ENCODE data around the gene ACTN1.
A peak's percentile ranks its signal among the peaks of the same experiment; 100 is the strongest.

Gene ACTN1

DNA sequence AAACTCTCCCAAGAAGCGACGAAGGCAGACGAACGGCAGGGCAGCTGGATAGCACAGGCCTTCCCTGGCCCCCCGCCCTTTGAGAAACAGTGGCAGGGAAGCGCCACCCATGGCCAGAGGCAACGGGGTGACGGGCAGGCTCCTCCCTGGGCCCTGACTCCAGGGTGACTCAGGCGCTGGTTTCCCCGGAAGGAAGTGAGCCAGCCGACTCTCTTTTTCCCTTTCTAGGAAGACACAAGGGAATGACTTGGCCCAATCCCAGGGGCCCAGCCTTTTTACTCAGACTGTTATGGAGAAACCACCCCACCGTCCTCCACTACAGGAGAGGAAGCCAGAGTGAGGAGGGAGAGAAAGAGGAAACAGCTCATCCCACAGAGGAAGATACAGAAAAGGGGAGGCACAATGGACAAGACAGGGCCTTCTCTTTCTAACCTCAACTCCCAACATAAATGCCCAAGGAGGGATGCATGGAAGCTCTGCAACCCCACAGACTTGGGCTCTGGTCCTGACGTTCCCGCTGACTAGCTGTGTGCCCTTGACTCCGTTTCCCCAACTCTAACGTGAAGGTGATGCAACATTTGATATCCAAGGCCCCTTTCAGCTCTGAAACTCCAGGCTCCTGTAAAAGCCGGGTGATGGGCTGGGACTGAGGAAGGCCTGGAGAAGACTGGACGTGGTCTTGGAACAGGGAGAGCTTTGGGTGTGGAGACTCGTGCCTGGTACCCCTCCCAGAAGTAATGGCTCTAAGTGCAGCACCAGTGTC is 27.9 kb downstream of the ACTN1 start:
- peak; percentile 96 for DNase-seq (ENCODE audit: low read depth)

DNA sequence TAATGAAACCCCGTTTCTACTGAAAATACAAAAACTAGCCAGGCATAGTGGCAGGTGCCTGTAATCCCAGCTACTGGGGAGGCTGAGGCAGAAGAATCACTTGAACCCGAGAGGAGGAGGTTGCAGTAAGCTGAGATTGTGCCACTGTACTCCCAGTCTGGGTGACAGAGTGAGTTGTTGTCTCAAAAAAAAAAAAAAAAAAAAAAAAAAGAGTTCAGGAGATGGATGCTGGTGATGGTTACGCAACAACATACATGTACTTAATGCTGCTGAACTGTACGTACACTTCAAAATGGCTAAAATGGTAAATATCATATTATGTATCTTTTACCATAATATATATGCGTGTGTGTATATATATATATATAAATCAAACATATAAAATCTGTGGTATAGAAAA is 29.0 kb downstream of the ACTN1 start:
- DNase-seq (ENCODE audit: low read depth): peak; percentile 80

DNA sequence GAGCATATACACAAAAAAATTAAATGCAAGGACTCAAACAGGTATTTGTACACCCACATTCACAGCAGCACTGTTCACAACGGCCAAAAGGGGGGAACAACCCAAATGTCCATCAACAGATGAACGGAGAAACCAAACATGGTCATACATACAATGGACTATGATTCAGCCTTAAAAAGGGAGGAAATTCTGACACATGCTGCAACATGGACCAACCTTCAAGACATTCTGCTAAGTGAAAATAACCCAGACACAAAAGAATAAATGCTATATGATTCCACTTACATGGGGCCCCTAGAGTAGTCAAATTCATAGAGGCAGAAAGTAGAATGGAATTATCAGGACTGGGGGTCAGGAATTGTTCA is 29.5 kb downstream of the ACTN1 start:
- no peak for DNase-seq (ENCODE audit: low read depth)

DNA sequence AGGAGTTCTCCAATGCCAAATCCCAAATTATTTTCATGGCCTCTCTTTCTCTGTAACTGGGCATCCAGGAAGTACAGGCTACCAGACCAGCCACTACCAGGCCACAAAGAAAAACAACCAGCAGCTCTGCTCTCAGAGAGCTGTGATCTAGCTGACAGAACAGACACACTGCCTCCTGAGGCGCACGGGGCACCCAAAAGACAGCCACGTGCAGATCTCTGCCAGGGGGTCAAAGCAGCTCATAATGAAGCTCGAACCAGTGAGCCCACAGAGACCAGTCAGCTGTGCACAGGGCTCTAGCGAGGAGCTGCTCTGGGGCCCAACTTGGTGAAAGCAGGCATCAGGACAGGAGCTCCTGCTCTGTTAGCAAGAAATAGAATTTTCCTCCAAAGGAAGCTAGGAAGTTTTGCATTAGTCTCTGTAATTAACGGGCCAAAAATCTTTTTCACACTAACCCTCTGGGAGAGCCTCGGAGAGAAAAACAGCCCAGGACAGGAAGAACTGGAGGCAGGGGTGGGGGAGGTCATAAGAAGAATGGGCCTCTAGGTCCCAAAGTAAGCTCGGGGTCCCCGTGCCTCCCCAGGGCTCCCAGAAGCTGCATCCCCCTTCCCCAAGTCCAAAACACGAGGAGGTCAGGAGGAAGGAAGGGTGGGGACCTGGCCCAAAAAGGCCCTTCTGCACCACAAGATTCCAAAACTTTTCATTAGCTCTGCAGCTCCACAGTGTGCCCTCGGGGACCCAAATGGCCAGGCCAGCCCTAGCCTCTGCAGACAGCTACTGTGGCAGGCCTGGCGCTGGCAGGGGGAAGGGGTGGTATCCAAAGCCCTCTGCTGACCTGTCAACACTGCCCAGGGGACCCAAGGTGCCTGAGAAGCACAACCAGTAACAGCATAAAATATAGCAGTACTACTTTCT is 30.2 kb downstream of the ACTN1 start:
- DNase-seq (ENCODE audit: low read depth): no peak

DNA sequence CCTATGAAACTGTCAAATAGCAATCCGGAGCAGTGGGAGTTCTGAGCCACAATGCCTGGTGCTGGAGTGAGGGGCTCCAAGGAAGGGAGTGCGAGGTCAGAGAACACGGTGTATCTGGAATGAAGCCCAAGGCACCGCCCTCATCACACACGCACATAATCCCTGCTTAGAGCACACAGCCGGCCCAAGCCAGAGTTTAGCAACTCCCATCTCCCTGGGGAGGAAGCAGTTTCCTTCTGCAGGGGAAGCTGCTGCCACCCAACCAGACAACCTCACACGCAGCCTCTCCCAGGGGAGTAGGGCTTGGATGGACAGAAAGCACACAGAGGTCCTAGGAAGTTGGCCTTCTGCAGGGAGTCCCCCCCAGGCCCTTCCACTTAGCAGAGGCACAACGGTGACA is 31.3 kb downstream of the ACTN1 start:
- peak; percentile 70 for DNase-seq (ENCODE audit: low read depth)

DNA sequence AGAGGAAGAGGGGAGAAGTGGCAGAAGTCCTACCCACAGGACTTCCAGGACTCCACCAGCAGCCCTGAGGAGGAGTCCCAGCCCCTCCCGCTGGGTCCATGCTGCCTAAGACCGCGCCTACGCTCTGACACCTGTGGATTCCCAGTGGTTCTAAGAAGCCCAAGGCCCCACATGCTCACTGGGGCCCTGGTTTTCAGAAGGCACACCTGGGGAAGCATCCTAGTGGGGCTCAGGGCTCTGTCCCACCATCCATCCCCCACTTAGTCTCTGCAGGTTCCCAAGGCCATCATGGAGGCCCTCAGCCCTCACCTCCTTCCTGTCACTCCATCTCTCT is 32.6 kb downstream of the ACTN1 start:
- DNase-seq (ENCODE audit: low read depth): no peak

DNA sequence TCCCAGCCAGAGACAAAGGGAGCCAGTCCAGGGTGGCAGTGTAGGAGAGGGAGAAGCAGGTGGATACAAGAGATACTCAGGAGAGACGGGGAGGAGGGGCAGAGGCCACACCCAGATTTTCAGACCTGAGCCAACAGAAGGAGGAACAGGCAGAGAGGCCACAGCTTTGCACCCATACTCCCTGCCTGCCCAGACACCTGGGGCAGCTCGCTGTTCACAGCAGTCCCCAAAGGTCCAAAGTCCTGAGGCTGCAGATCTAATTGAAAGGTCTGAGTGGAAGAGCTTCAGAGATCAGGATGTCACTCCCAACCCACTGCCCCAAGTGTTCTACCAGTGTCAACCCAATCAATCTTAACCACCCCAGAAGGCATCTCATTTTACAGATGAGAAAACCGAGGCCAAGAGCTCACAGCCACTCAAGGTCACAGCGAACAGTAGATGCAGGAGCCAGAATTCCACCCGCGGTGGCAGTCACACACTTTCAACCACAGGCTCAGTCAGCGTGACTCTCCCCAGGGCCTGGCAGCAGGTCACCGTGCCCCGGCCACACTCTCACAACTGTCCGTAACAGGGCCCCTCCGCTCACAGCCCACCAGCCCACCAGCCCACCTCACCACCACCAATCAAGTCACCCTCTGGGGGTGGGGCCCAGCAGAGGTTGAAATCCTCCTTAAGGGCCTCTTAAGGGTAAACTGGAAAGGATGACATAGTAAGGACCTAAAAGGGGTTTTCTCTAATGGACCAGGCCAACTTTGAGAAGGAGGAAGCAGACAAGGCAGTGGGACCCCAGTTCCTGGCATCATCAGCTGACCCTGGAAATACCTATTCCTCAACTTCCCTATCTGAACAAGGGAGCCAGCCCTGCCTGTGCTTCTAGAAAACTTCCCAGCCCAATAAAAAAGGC is 33.3 kb downstream of the ACTN1 start:
- no peak for DNase-seq (ENCODE audit: low read depth)

DNA sequence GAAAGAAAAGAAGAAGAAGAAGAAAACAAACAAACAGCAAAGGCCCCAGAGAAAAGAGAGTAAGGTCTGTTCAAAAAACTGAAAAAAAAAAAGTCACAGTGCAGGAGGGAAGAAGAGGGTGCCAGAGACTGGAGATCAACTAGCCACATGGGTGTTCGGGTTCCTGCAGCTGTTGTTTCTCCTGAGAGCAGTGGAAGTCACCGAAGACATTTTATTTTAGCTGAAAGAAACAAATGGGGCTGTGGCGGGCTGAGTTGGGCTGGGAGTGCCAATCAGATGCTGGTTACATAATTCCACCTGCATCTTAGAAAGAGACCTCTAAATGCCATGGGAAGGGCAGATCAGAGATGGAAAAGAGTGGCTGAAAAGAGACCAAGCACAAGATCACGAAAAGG is 33.9 kb downstream of the ACTN1 start:
- DNase-seq (ENCODE audit: low read depth): no peak

DNA sequence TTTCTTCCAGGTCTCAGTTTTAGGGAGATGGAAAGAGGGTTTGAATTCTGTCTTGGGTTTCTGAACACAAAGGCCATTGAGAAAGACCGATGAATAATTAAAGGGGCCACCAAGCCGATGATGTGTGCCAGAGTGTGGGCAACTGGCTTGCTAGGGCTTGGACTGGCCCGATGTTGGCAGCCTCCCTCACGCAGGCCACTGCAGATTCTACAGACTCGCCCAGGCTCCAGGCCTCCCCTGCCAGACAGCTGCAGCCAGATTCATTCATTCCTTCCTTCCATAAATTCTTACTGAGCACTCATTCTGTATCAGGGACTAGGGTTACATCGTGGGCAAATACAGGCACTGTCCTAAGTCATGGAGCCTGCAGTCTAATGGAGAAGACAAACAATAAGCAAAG is 34.9 kb downstream of the ACTN1 start:
- no peak for DNase-seq (ENCODE audit: low read depth)

DNA sequence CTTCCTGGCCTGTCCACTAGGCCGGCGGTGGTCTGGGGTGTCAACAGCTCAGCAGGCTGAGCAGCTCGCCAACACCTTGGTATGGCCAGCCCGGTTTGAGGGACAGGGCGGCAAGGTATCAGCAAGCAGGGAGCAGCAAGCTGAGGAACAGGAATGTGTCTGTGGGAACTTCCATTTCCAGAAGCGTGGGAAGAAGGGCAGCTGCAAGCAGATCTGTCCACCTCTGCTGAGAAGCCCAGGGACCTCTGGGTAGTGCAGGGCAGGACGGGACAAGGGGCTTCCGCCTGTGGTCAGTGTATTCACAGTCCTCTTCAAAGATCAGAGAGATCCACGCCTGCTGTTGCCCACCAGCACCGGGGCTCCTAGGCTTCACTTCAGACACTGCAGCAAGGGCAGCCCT is 36.0 kb downstream of the ACTN1 start:
- no peak for DNase-seq (ENCODE audit: low read depth)

DNA sequence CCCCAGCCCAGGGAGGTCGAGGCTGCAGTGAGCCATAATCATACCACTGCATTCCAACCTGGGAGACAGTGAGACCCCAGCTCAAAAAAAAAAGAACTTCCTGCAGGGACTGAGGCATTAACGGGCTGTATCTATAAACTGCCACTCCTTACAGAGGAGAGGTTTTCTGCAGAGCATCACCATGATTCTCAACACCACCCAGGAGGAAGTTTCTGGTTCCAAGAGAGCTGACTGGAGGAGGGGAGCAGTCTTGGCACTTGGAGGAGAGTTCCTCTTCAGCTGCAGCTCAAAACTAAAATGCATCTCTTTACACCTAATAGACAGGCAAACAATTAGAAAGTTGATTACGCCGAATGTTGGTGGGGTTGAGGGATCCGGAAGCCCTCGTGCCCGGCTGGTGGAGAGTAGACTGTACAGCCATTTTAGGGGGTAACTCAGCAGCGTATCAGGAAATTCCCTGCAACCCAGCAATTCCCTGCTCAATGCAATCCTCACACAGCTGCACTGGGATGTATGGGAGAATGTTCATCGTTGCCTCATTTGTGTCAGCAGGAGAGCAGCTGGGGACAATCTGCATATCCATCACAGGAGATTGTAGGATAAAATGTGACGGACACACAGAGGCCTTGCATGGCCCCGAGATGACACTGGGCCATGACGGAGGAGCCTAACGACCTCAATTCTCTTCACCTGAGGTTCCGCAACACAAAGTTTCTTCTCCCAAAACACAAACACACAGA is 36.6 kb downstream of the ACTN1 start:
- DNase-seq (ENCODE audit: low read depth): peak; percentile 24

DNA sequence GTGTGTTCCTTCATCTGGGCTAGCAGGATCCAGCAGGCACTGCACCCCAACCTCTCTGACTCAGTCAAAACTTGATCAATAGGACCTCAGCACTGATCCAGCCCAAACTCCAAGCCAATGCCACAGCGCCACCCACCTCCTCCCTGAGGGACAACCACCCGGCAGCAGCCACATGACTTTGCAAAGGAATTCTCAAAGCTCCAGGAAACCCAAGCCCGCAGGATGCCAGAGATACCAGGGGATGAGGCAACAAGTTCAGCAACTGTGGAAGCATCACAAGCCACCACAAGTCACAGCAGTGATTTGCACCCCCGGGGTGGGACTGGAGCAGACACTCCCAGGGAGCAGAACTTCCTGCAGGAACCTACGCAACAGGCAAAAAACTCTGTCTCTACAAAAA is 37.3 kb downstream of the ACTN1 start:
- peak; percentile 94 for DNase-seq (ENCODE audit: low read depth)

DNA sequence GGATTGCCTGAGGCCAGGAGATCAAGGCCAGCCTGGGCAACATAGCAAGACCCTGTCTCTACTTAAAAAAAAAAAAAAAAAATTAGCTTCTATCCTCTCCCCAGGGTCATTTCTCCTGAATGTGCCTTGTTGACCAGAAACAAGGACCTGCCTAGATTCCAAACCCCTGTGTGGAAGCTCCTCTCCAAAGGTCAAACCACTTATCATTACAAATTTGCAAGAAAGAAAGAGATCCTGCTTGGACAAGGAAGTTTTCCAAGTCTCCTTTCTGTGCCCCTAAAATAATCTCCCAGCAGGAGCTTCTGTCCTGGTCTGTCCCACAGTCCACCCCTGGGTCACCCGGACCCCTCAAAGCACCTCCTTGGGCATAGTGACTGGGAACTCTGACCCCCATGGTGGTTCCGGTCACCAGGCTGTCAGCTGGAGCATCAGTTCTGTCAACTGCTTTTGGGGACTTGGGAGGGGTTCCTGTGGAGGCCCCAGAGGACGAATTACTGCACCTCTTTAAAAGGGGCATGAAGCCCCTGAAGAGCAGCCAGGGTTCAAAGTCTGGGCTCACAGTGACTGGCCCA is 38.4 kb downstream of the ACTN1 start:
- no peak for DNase-seq (ENCODE audit: low read depth)

DNA sequence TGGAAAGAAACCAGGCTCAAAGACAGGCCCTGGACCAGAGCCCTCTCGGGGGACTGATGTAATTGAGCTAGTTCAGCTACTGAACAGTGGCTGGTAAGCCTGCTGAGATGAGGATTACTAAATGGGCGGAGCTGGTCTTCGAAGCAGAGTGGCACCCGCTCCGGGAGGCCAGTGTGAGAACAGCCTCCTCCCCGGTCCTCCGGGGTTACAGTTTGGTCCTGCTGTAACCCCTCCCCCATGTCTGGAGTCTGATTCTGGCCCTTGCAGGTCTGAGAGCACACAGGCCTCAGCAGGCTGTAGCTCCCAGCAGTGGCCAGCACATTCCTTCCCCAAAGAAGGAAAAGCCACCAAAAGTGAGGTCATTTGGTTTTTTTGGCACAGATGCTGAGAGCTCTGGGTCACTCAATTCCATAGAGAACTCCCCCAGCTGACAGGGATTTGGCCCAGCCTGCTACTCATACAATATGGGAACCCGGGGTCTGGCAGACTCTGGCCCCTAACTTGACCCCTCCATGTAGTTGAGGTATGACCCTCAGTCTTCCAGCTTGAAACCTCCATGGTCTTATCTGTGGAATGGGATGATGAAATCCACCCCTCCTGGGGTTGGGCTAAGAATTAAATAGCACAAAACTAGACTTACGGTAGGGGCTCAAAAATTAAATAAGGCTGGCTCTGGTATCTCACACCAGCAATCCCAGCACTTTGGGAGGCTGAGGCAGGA is 39.0 kb downstream of the ACTN1 start:
- peak; percentile 93 for DNase-seq (ENCODE audit: low read depth)

DNA sequence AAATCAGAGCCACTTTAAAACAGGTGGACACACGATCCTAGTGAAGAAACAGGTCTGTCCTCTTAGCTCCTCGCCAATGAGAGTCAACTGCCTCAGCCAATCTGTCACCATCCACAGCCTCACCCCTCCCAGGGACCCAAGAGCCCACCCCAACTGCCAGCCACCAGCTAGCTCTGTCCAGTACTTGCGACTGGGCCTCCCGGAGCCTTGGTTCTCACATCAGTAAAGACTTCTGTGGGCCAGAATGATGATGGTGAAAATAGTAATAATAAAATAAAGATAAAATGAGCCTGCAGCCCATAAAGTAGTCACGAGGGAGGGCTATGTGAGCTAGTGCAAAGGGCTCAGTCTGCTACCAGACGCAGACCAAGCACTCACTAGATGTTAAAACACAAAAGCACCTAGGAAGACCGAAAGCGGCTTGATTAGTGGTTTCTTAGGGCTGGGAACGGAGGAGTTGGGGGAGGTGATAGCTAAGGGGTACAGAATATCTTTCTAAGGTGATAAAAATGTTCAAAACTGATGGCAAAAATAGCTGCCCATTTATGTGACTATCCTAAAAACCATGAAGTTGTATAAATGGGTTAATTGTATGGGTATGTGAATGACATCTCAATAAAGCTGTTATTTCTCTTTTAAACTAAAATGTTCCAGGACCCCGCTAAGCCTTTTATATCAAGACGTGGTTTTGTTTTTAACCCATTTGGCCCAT is 39.8 kb downstream of the ACTN1 start:
- peak; percentile 18 for DNase-seq (ENCODE audit: low read depth)

DNA sequence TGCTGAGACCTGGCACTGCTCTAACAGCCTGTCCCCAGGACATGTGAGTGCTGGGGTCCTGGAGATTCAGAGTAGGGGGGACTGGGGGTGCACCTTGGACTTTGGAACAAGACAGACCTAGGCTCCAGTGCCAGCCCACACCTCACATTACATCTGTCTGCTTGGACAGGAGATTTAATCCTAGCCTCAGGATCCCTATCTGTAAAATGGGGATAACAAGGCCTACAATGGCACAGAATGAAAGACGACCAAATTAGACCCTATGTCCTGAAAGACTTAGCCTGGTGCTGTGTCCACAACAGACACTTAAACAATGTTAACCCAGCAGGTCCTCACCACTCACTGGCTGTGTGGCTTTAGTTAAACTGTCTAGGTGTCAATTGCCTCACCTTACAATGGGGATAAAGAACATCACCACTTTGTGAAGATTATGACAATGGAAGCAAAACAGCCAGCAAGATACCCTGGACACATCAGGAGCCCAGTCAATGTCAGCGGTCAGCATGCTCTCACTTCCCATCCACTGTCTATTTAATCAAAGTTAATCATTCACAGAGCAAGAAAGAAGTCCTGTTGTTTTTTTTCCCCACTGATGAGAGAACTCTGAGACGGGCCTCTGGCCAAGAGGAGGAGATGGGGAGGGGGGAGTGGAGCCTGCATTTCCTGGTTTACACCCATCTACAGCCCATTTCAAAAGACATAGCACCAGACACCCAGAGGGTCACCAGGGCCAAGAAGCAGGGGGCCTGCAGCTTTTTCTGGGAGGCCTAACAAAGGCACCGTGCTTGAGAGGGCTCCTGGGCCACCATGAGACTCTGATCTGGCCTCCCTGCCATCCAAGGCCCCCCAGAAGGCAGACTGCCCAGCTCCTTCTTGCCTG is 40.6 kb downstream of the ACTN1 start:
- peak; percentile 32 for DNase-seq (ENCODE audit: low read depth)

DNA sequence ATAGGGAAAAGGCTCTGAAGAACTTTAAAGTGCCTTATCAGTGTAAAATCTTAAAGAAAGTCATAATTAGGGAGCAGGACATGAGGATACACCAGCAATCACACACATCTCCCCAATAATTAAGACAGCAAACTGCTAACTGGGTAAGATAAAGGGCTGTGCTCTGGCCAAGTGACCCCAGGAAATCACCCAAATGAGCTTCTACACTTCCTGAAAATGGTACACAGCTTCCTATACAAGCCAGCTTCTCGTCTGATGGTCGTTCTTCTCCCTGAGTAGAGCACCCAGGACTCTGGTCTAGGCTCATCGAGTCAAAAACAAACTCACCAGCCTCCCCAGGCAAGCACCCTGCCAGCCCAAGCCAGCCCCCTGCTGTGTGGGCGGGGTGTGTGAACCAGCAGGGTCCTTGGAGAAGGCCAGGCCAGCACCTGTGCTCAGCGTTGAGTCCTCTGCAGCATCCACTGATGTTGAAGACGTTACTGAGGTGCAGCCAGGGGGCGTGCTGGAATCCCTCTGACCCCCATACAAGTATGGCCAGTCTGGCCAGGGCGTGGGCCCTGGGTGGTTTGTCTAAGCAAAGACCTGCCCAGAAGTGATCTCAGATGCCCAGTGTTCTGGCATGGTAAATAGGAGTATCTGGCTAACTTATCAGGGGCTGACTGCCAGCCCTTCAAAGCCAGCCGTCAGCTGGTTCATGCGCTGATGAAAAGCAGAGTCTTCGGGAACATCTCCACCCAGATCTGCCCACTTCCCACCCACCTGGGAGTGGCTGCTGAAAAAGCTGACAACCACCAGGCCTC is 41.4 kb downstream of the ACTN1 start:
- DNase-seq (ENCODE audit: low read depth): peak; percentile 83

DNA sequence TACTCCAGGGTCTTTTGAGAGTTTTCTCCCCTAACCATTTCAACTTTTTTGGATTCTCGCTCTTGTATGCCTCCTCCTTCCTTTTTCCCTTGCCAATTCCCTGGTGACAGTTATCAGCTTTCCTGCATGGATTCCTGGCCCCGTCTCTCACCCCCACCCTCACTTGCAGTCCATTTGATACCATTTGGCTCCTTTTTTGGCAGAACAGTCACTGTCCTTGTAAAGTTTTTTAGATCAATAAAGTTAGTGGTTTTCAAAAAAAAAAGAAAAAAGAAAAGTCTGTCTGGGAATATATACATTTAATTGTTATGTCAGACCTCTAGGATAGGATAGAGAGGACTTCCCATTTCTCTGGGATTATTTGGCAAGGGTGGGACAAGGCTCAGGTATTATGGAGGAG is 42.1 kb downstream of the ACTN1 start:
- no peak for DNase-seq (ENCODE audit: low read depth)
